TTC549 (cell line): ENCODE measurements around the gene UBR3.

Experiments used
- FAIRE-seq: peaks from 2 replicates; lab custom pipeline; 2012; peaks lifted over from hg19 to GRCh38; lab: Jason Lieb, UNC

The UBR3 gene

GRCh38 chr2:170005702-170006101, 178.4 kb downstream of the UBR3 start:
- FAIRE-seq, result no peak

GRCh38 chr2:170006587-170007325, 179.5 kb downstream of the UBR3 start:
- FAIRE-seq, result no peak

- FAIRE-seq, result no peak
Measured at GRCh38 chr2:170009209-170009608, 182.0 kb downstream of the UBR3 start.

GRCh38 chr2:170012773-170013172, 185.5 kb downstream of the UBR3 start:
- FAIRE-seq, result no peak

- FAIRE-seq, result no peak
Measured at GRCh38 chr2:170013802-170014551, 186.7 kb downstream of the UBR3 start.

- no peak for FAIRE-seq
Measured at GRCh38 chr2:170014769-170015168, 187.5 kb downstream of the UBR3 start.

GRCh38 chr2:170017860-170018532, 190.7 kb downstream of the UBR3 start:
- FAIRE-seq, result no peak

GRCh38 chr2:170019060-170019805, 192.0 kb downstream of the UBR3 start:
- FAIRE-seq, result no peak

- no peak for FAIRE-seq
Measured at GRCh38 chr2:170020777-170021176, 193.5 kb downstream of the UBR3 start.

GRCh38 chr2:170022692-170023091, 195.4 kb downstream of the UBR3 start:
- FAIRE-seq, result no peak

GRCh38 chr2:170024721-170025120, 197.5 kb downstream of the UBR3 start:
- FAIRE-seq, result no peak

- no peak for FAIRE-seq
Measured at GRCh38 chr2:170025223-170025622, 198.0 kb downstream of the UBR3 start.

GRCh38 chr2:170026361-170026760, 199.1 kb downstream of the UBR3 start:
- FAIRE-seq, result peak; percentile 23

- FAIRE-seq, result no peak
Measured at GRCh38 chr2:170029551-170029950, 202.3 kb downstream of the UBR3 start.

- no peak for FAIRE-seq
Measured at GRCh38 chr2:170030040-170030439, 202.8 kb downstream of the UBR3 start.

GRCh38 chr2:170031288-170031687, 204.0 kb downstream of the UBR3 start:
- no peak for FAIRE-seq

GRCh38 chr2:170034596-170034995, 207.3 kb downstream of the UBR3 start:
- no peak for FAIRE-seq

- FAIRE-seq, result no peak
Measured at GRCh38 chr2:170038734-170039133, 211.5 kb downstream of the UBR3 start.

GRCh38 chr2:170039401-170040172, 212.3 kb downstream of the UBR3 start:
- no peak for FAIRE-seq

- FAIRE-seq, result no peak
Measured at GRCh38 chr2:170044751-170045478, 217.7 kb downstream of the UBR3 start.
